HCEC 1CT (cell line): ENCODE results near the gene RAP2A.

Experiments used
- DNase-seq: peaks from one replicate; pipeline ENCODE4 v3.0.0-alpha.2; 2017

RAP2A gene

GRCh38 chr13:97448503-97449251 is 14.7 kb downstream of the RAP2A start:
- no peak for DNase-seq

- no peak for DNase-seq
Measured at GRCh38 chr13:97454699-97455098, 20.7 kb downstream of the RAP2A start.

- DNase-seq, result no peak
Measured at GRCh38 chr13:97456047-97456446, 22.1 kb downstream of the RAP2A start.

- no peak for DNase-seq
Measured at GRCh38 chr13:97459215-97459777, 25.3 kb downstream of the RAP2A start.

- no peak for DNase-seq
Measured at GRCh38 chr13:97460004-97460775, 26.2 kb downstream of the RAP2A start.

- DNase-seq, result no peak
Measured at GRCh38 chr13:97460853-97461252, 26.9 kb downstream of the RAP2A start.

- DNase-seq, result no peak
Measured at GRCh38 chr13:97464561-97464960, 30.6 kb downstream of the RAP2A start.

GRCh38 chr13:97466722-97467121 is 32.8 kb downstream of the RAP2A start:
- no peak for DNase-seq

GRCh38 chr13:97468331-97468730 is 34.4 kb downstream of the RAP2A start:
- DNase-seq, result no peak

GRCh38 chr13:97471711-97472110 is 37.7 kb downstream of the RAP2A start:
- DNase-seq, result peak; percentile 13

GRCh38 chr13:97474349-97474980 is 40.5 kb downstream of the RAP2A start:
- no peak for DNase-seq

- no peak for DNase-seq
Measured at GRCh38 chr13:97475011-97475410, 41.0 kb downstream of the RAP2A start.

- no peak for DNase-seq
Measured at GRCh38 chr13:97477844-97478243, 43.9 kb downstream of the RAP2A start.

GRCh38 chr13:97478247-97478646 is 44.3 kb downstream of the RAP2A start:
- no peak for DNase-seq

- DNase-seq, result no peak
Measured at GRCh38 chr13:97483465-97483864, 49.5 kb downstream of the RAP2A start.

GRCh38 chr13:97484301-97484700 is 50.3 kb downstream of the RAP2A start:
- DNase-seq, result no peak

GRCh38 chr13:97485320-97485719 is 51.4 kb downstream of the RAP2A start:
- DNase-seq, result no peak

- no peak for DNase-seq
Measured at GRCh38 chr13:97490702-97491307, 56.8 kb downstream of the RAP2A start.

- DNase-seq, result no peak
Measured at GRCh38 chr13:97491452-97491851, 57.5 kb downstream of the RAP2A start.

- no peak for DNase-seq
Measured at GRCh38 chr13:97492257-97492656, 58.3 kb downstream of the RAP2A start.

GRCh38 chr13:97492684-97493371 is 58.9 kb downstream of the RAP2A start:
- DNase-seq, result no peak

- no peak for DNase-seq
Measured at GRCh38 chr13:97493456-97493855, 59.5 kb downstream of the RAP2A start.

GRCh38 chr13:97495678-97496077 is 61.7 kb downstream of the RAP2A start:
- DNase-seq, result no peak
